ENCODE results near the gene ADRA2C.

The ADRA2C gene

GRCh38 chr4:3732076-3733028 is 33.8 kb upstream of the ADRA2C start:
- Histone ChIP-seq H3K9ac (ENCODE audit: low read length in 5 of 5) (no peak overlapping the region), H3K9me3 (ENCODE audit: control insufficient read depth in 5 of 5, low read length in 5 of 5) (peaks cover 2 to 10% (median 9%) of the 10 kb centered on the region in 5 donors), H3K4me1 (ENCODE audit: control insufficient read depth in 5 of 5, insufficient read depth in 5 of 5, low read length in 5 of 5) (no peaks in the 10 kb centered on the region), H3K27me3 (ENCODE audit: control insufficient read depth in 5 of 5, insufficient read depth in 4 of 5, low read length in 5 of 5) (peaks cover 23 to 48% (median 30%) of the 10 kb centered on the region in 5 donors), H3K36me3 (ENCODE audit: control insufficient read depth in 5 of 5, insufficient read depth in 5 of 5, low read length in 5 of 5) (no peaks in the 10 kb centered on the region), H3K4me3 (ENCODE audit: low read depth in 1 of 5, low read length in 5 of 5) (no peak overlapping the region), H3K27ac (ENCODE audit: low read depth, low read length) (no peak overlapping the region)

DNA sequence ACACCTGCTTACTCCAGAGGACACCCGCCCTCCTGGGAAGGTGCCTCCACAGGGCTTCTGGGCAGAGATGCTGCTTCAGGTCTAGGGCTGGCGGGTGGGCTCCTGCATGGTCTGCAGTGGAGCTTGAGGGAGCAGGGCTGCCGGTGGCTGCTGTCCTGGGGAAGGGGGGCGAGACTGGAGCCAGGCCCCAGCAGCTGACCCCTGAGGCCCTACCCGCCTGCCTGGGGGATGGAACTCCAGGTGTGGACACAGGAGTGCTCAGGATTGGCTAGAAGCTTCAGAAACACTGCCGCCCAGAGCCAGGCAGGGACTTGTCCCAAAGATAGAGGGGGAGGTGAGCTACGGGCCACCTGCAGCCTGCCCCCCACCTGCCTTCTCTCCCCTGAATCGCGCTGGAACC is 33.0 kb upstream of the ADRA2C start:
- Histone ChIP-seq H3K27ac (ENCODE audit: low read depth, low read length) (no peak overlapping the region), H3K4me1 (ENCODE audit: control insufficient read depth in 5 of 5, insufficient read depth in 5 of 5, low read length in 5 of 5) (no peaks in the 10 kb centered on the region), H3K27me3 (ENCODE audit: control insufficient read depth in 5 of 5, insufficient read depth in 4 of 5, low read length in 5 of 5) (peaks cover 23 to 48% (median 28%) of the 10 kb centered on the region in 5 donors)

GRCh38 chr4:3735196-3735595 is 31.0 kb upstream of the ADRA2C start:
- H3K9ac ChIP-seq (ENCODE audit: low read length in 5 of 5), result no peak overlapping the region
- no peak overlapping the region for H3K27ac ChIP-seq (ENCODE audit: low read depth, low read length)
- H3K27me3 ChIP-seq (ENCODE audit: control insufficient read depth in 5 of 5, insufficient read depth in 4 of 5, low read length in 5 of 5), result peaks cover 17 to 36% (median 26%) of the 10 kb centered on the region in 5 donors
- H3K36me3 ChIP-seq (ENCODE audit: control insufficient read depth in 5 of 5, insufficient read depth in 5 of 5, low read length in 5 of 5), result no peaks in the 10 kb centered on the region
- no peak overlapping the region for H3K4me3 ChIP-seq (ENCODE audit: low read depth in 1 of 5, low read length in 5 of 5)
- peaks cover 2 to 10% (median 9%) of the 10 kb centered on the region in 5 donors for H3K9me3 ChIP-seq (ENCODE audit: control insufficient read depth in 5 of 5, low read length in 5 of 5)
- H3K4me1 ChIP-seq (ENCODE audit: control insufficient read depth in 5 of 5, insufficient read depth in 5 of 5, low read length in 5 of 5), result no peaks in the 10 kb centered on the region

More for the DNA sequence above, 33.0 kb upstream of the ADRA2C start:
- no peaks in the 10 kb centered on the region for H3K36me3 ChIP-seq (ENCODE audit: control insufficient read depth in 5 of 5, insufficient read depth in 5 of 5, low read length in 5 of 5)
- H3K9me3 ChIP-seq (ENCODE audit: control insufficient read depth in 5 of 5, low read length in 5 of 5), result peaks cover 2 to 10% (median 9%) of the 10 kb centered on the region in 5 donors
- H3K4me3 ChIP-seq (ENCODE audit: low read depth in 1 of 5, low read length in 5 of 5), result no peak overlapping the region
- no peak overlapping the region for H3K9ac ChIP-seq (ENCODE audit: low read length in 5 of 5)

GRCh38 chr4:3736290-3736689 is 29.9 kb upstream of the ADRA2C start:
- peaks cover 2 to 10% (median 9%) of the 10 kb centered on the region in 5 donors for H3K9me3 ChIP-seq (ENCODE audit: control insufficient read depth in 5 of 5, low read length in 5 of 5)
- H3K4me1 ChIP-seq (ENCODE audit: control insufficient read depth in 5 of 5, insufficient read depth in 5 of 5, low read length in 5 of 5), result no peaks in the 10 kb centered on the region
- H3K27me3 ChIP-seq (ENCODE audit: control insufficient read depth in 5 of 5, insufficient read depth in 4 of 5, low read length in 5 of 5), result peaks cover 18 to 43% (median 30%) of the 10 kb centered on the region in 5 donors
- H3K9ac ChIP-seq (ENCODE audit: low read length in 5 of 5), result no peak overlapping the region
- H3K27ac ChIP-seq (ENCODE audit: low read depth, low read length), result no peak overlapping the region
- no peaks in the 10 kb centered on the region for H3K36me3 ChIP-seq (ENCODE audit: control insufficient read depth in 5 of 5, insufficient read depth in 5 of 5, low read length in 5 of 5)
- no peak overlapping the region for H3K4me3 ChIP-seq (ENCODE audit: low read depth in 1 of 5, low read length in 5 of 5)

GRCh38 chr4:3736806-3737205 is 29.4 kb upstream of the ADRA2C start:
- Histone ChIP-seq H3K4me1 (ENCODE audit: control insufficient read depth in 5 of 5, insufficient read depth in 5 of 5, low read length in 5 of 5) (no peaks in the 10 kb centered on the region), H3K9me3 (ENCODE audit: control insufficient read depth in 5 of 5, low read length in 5 of 5) (peaks cover 2 to 12% (median 12%) of the 10 kb centered on the region in 5 donors), H3K4me3 (ENCODE audit: low read depth in 1 of 5, low read length in 5 of 5) (no peak overlapping the region), H3K27ac (ENCODE audit: low read depth, low read length) (no peak overlapping the region), H3K27me3 (ENCODE audit: control insufficient read depth in 5 of 5, insufficient read depth in 4 of 5, low read length in 5 of 5) (peaks cover 18 to 43% (median 30%) of the 10 kb centered on the region in 5 donors), H3K36me3 (ENCODE audit: control insufficient read depth in 5 of 5, insufficient read depth in 5 of 5, low read length in 5 of 5) (no peaks in the 10 kb centered on the region), H3K9ac (ENCODE audit: low read length in 5 of 5) (no peak overlapping the region)

DNA sequence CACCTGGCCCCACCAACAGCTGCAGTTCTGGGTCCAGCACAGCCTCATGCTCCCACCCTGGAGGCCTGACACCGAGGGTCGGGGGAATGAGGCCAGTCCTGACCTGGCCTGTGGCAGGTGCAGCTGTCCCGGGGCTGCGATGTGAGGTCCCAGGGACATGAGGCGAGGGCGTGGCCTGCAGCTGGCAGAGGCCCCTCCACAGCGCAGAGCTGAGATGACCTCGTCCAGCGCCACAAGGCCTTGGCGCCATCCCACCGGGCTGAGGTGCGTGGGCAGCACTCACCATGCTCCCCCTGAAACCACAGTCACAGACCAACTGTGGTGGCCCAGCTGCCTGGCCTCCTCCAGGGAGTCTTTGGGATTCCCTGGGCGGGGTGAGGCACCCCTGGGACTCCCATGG is 26.6 kb upstream of the ADRA2C start:
- no peak overlapping the region for H3K27ac ChIP-seq (ENCODE audit: low read depth, low read length)
- peaks cover 7 to 26% (median 24%) of the 10 kb centered on the region in 5 donors for H3K9me3 ChIP-seq (ENCODE audit: control insufficient read depth in 5 of 5, low read length in 5 of 5)
- no peak overlapping the region for H3K4me3 ChIP-seq (ENCODE audit: low read depth in 1 of 5, low read length in 5 of 5)
- no peaks in the 10 kb centered on the region for H3K4me1 ChIP-seq (ENCODE audit: control insufficient read depth in 5 of 5, insufficient read depth in 5 of 5, low read length in 5 of 5)
- H3K9ac ChIP-seq (ENCODE audit: low read length in 5 of 5), result no peak overlapping the region
- H3K27me3 ChIP-seq (ENCODE audit: control insufficient read depth in 5 of 5, insufficient read depth in 4 of 5, low read length in 5 of 5), result peaks cover 21 to 51% (median 47%) of the 10 kb centered on the region in 5 donors
- H3K36me3 ChIP-seq (ENCODE audit: control insufficient read depth in 5 of 5, insufficient read depth in 5 of 5, low read length in 5 of 5), result no peaks in the 10 kb centered on the region

GRCh38 chr4:3740256-3740655 is 25.9 kb upstream of the ADRA2C start:
- H3K36me3 ChIP-seq (ENCODE audit: control insufficient read depth in 5 of 5, insufficient read depth in 5 of 5, low read length in 5 of 5), result no peaks in the 10 kb centered on the region
- H3K27ac ChIP-seq (ENCODE audit: low read depth, low read length), result no peak overlapping the region
- peaks cover 23 to 57% (median 48%) of the 10 kb centered on the region in 5 donors for H3K27me3 ChIP-seq (ENCODE audit: control insufficient read depth in 5 of 5, insufficient read depth in 4 of 5, low read length in 5 of 5)
- no peaks in the 10 kb centered on the region for H3K4me1 ChIP-seq (ENCODE audit: control insufficient read depth in 5 of 5, insufficient read depth in 5 of 5, low read length in 5 of 5)
- no peak overlapping the region for H3K9ac ChIP-seq (ENCODE audit: low read length in 5 of 5)
- no peak overlapping the region for H3K4me3 ChIP-seq (ENCODE audit: low read depth in 1 of 5, low read length in 5 of 5)
- peaks cover 7 to 26% (median 24%) of the 10 kb centered on the region in 5 donors for H3K9me3 ChIP-seq (ENCODE audit: control insufficient read depth in 5 of 5, low read length in 5 of 5)

DNA sequence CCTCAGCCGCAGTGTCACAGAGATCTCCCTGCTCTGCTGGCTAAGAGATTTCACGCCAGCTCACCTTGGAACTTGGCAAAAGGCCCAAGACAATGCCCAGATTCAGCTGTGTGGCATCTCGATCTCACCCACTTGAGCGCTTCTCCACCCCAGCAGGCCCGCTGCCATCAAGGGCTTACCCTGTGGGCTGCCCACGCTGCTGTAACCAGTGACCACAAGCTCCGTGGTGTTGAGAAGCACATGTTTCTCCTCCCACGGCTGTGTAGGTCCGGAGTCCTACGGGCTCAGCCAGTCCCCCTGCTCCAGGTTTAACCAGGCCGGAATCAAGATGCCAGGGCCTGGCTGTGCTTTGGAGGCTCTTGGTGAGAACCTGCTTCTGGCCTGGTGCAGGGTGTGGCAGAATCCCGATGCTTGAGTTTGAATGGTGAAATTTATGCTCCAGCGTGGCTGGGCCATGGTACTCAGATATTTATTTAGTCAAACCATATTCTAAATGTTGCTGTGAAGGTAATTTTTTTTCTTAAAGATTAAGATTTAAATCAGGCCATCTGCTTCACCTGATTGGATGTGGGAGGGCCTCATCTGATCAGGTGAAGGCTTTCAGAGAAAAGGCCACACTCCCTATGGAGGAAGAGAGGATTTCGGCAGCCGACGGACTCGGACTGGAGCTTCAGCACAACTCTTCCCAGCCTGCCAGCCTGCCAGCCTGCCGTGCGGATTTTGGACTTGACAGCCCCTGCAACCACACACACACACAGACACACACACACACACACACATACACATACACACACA is 24.8 kb upstream of the ADRA2C start:
- no peak overlapping the region for H3K9ac ChIP-seq (ENCODE audit: low read length in 5 of 5)
- peaks cover 25 to 67% (median 54%) of the 10 kb centered on the region in 5 donors for H3K27me3 ChIP-seq (ENCODE audit: control insufficient read depth in 5 of 5, insufficient read depth in 4 of 5, low read length in 5 of 5)
- H3K27ac ChIP-seq (ENCODE audit: low read depth, low read length), result no peak overlapping the region
- H3K9me3 ChIP-seq (ENCODE audit: control insufficient read depth in 5 of 5, low read length in 5 of 5), result peaks cover 4 to 18% (median 13%) of the 10 kb centered on the region in 5 donors
- H3K4me3 ChIP-seq (ENCODE audit: low read depth in 1 of 5, low read length in 5 of 5), result no peak overlapping the region
- H3K36me3 ChIP-seq (ENCODE audit: control insufficient read depth in 5 of 5, insufficient read depth in 5 of 5, low read length in 5 of 5), result no peaks in the 10 kb centered on the region
- H3K4me1 ChIP-seq (ENCODE audit: control insufficient read depth in 5 of 5, insufficient read depth in 5 of 5, low read length in 5 of 5), result no peaks in the 10 kb centered on the region

GRCh38 chr4:3742610-3743009 is 23.6 kb upstream of the ADRA2C start:
- no peak overlapping the region for H3K9ac ChIP-seq (ENCODE audit: low read length in 5 of 5)
- H3K4me3 ChIP-seq (ENCODE audit: low read depth in 1 of 5, low read length in 5 of 5), result no peak overlapping the region
- H3K36me3 ChIP-seq (ENCODE audit: control insufficient read depth in 5 of 5, insufficient read depth in 5 of 5, low read length in 5 of 5), result no peaks in the 10 kb centered on the region
- peaks cover 4 to 16% (median 13%) of the 10 kb centered on the region in 5 donors for H3K9me3 ChIP-seq (ENCODE audit: control insufficient read depth in 5 of 5, low read length in 5 of 5)
- peaks cover 25 to 69% (median 59%) of the 10 kb centered on the region in 5 donors for H3K27me3 ChIP-seq (ENCODE audit: control insufficient read depth in 5 of 5, insufficient read depth in 4 of 5, low read length in 5 of 5)
- H3K27ac ChIP-seq (ENCODE audit: low read depth, low read length), result no peak overlapping the region
- no peaks in the 10 kb centered on the region for H3K4me1 ChIP-seq (ENCODE audit: control insufficient read depth in 5 of 5, insufficient read depth in 5 of 5, low read length in 5 of 5)
